SH-SY5Y (cell line): ENCODE measurements around the gene PRUNE2.

Source experiments
- GATA2 ChIP-seq: IDR thresholded peaks from 2 replicates; pipeline ENCODE4 v1.6.1; 2011; ENCODE audit warnings: mild to moderate bottlenecking, low read depth, low read length
- GATA3 ChIP-seq: IDR thresholded peaks from 2 replicates; pipeline ENCODE4 v1.6.1; 2011; ENCODE audit warnings: low read depth, mild to moderate bottlenecking, low read length, moderate library complexity

- TF ChIP-seq GATA3 (no peak), GATA2 (no peak)
Measured at GRCh38 chr9:76688471-76689238, 217.3 kb downstream of the PRUNE2 start.
